Measurements from ENCODE around the gene PFKFB1.

Gene PFKFB1

DNA sequence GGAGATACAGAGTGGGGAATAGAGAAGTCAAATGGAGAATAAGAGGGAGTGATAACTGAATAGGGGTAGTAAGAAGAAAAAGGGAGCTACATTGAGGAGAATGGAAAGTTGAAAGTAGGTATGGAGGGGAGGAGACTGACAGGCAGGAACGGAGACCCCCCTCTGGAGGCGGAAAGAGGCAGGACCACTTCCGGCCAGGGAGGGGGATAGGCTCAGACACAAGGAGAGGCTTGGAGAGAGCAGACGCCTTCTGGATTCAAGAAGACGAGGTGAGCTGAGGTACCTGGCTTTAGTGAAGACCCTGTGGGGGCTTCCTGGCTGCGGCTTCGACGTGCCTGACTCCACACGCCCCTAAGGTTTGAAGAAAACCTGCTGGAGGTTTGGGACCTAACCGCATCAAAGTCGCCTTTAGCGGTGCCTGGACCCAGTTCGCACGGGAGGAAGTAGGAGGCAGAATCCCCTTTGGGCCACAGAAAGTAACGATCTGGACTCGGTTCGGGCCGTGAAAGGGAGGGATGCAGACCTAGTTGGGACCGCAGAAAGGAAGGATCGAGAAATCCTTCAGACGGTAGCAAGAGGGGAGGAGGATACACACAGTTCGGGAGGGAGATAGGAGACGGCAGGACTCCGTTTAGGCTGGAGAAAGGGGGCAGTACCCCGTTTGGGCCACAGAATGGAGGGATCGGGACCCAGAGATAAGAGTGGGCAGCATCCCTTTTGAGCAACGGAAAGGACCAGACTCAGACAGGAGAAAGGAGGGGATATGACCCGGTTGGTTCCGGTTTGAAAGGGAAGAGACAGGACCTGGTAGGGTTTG, 73.2 kb downstream of the PFKFB1 start, which contains the start of gene TRO:
Gene TRO, plus strand, starts transcription at position 215 of the 817 bp plus-strand sequence. CDS start 1,423 bp downstream, outside the sequence.
- Histone ChIP-seq H2AFZ (peak within 1 kb of the TSS; percentile 88), H3K79me2 (no peaks in the 10 kb centered on the region), H3K4me3 (ENCODE audit: low read depth, low read length) (peak within 1 kb of the TSS; percentile 64), H3K9me3 (ENCODE audit: control insufficient read depth, low read length) (no peaks in the 10 kb centered on the region), H3K36me3 (ENCODE audit: control insufficient read depth, insufficient read depth, low read length) (no peaks in the 10 kb centered on the region), H3K27me3 (ENCODE audit: control insufficient read depth, insufficient read depth, low read length) (no peaks in the 10 kb centered on the region), H3K4me2 (ENCODE audit: low read length) (peak within 1 kb of the TSS; percentile 84), H3K4me1 (no peaks in the 10 kb centered on the region), H3K9ac (no peak within 1 kb of the TSS), H3K27ac (peak within 1 kb of the TSS; percentile 24)
- TF ChIP-seq, protein P1, sequence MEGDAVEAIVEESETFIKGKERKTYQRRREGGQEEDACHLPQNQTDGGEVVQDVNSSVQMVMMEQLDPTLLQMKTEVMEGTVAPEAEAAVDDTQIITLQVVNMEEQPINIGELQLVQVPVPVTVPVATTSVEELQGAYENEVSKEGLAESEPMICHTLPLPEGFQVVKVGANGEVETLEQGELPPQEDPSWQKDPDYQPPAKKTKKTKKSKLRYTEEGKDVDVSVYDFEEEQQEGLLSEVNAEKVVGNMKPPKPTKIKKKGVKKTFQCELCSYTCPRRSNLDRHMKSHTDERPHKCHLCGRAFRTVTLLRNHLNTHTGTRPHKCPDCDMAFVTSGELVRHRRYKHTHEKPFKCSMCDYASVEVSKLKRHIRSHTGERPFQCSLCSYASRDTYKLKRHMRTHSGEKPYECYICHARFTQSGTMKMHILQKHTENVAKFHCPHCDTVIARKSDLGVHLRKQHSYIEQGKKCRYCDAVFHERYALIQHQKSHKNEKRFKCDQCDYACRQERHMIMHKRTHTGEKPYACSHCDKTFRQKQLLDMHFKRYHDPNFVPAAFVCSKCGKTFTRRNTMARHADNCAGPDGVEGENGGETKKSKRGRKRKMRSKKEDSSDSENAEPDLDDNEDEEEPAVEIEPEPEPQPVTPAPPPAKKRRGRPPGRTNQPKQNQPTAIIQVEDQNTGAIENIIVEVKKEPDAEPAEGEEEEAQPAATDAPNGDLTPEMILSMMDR (IDR thresholded peaks at IDR 0.05): no peak

DNA sequence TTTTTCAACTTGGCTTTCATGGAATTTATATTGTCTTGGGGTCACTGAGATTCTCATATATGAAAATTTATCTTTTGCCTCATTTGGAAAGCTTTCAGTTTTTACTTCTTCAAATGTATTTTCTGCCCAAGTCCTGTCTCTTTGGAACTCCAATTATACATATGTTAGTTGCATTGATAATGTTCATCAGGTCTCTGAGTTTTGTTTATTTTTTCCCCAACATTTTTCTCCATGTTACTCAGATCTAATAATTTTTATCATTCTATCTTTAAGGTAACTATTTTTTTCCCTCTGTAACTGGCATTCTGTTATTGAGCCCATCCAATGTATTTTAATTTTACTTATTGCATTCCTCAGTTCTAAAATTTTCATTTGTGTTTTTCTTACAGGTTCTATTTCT, 84.0 kb downstream of the PFKFB1 start:
- Histone ChIP-seq H2AFZ (no peak overlapping the region), H3K9me3 (ENCODE audit: control insufficient read depth, low read length) (no peaks in the 10 kb centered on the region), H3K4me3 (ENCODE audit: low read depth, low read length) (no peak overlapping the region), H3K36me3 (ENCODE audit: control insufficient read depth, insufficient read depth, low read length) (no peaks in the 10 kb centered on the region), H3K79me2 (no peaks in the 10 kb centered on the region), H3K4me2 (ENCODE audit: low read length) (no peak overlapping the region), H3K4me1 (no peaks in the 10 kb centered on the region), H3K27me3 (ENCODE audit: control insufficient read depth, insufficient read depth, low read length) (no peaks in the 10 kb centered on the region), H3K9ac (no peak overlapping the region), H3K27ac (no peak overlapping the region)
- TF ChIP-seq, protein P1 (IDR thresholded peaks at IDR 0.05): no peak

DNA sequence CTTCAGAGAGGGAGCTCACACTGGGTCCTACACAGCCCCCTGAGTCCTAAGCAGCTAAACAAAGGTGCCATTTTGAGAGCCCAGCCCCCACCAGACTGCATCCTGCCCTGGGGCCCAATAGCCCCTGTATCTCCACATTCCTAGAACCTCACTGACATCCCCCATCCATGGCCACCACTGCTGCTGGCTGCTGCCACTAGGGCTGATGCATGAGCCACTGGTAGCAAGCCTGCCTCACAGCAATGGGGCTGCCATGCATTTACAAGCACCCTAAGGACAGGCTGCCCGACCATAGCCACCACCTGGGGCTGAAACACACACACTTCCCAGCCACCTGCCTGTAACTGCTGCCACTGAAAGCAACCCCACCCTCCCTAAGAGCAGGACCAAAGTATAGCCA, 99.8 kb downstream of the PFKFB1 start:
- H3K36me3 ChIP-seq (ENCODE audit: control insufficient read depth, insufficient read depth, low read length): no peaks in the 10 kb centered on the region
- H3K4me2 ChIP-seq (ENCODE audit: low read length): no peak overlapping the region
- no peaks in the 10 kb centered on the region for H3K27me3 ChIP-seq (ENCODE audit: control insufficient read depth, insufficient read depth, low read length)
- no peaks in the 10 kb centered on the region for H3K9me3 ChIP-seq (ENCODE audit: control insufficient read depth, low read length)
- H3K4me3 ChIP-seq (ENCODE audit: low read depth, low read length): no peak overlapping the region
- no peak overlapping the region for H2AFZ ChIP-seq
- H3K27ac ChIP-seq: no peak overlapping the region
- no peak overlapping the region for H3K9ac ChIP-seq
- H3K4me1 ChIP-seq: no peaks in the 10 kb centered on the region
- no peaks in the 10 kb centered on the region for H3K79me2 ChIP-seq
- TF ChIP-seq, protein P1 (IDR thresholded peaks at IDR 0.05): no peak

DNA sequence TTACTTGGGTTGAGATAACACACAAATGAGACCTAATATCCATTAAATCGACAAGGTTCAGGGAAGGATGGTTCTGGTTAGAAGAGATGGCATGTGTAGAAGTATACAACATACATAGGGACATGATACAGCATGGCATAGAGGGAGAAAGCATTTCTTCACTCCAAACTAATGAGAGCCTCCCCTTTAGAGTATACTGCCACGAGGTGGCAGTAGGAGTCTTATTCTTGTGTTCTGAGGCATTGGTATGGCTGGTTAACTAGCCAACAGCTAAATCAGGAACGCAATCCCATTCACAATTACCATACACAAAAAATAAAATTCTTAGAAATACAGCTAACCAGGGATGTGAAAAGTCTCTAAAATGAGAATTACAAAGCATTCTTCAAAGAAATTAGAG, 102.4 kb downstream of the PFKFB1 start:
- no peaks in the 10 kb centered on the region for H3K4me1 ChIP-seq
- H3K27ac ChIP-seq: no peak overlapping the region
- H3K9ac ChIP-seq: no peak overlapping the region
- H2AFZ ChIP-seq: no peak overlapping the region
- no peak overlapping the region for H3K4me3 ChIP-seq (ENCODE audit: low read depth, low read length)
- H3K79me2 ChIP-seq: no peaks in the 10 kb centered on the region
- H3K9me3 ChIP-seq (ENCODE audit: control insufficient read depth, low read length): no peaks in the 10 kb centered on the region
- TF ChIP-seq, protein P1 (IDR thresholded peaks at IDR 0.05): peak; percentile 37
- no peaks in the 10 kb centered on the region for H3K36me3 ChIP-seq (ENCODE audit: control insufficient read depth, insufficient read depth, low read length)
- no peaks in the 10 kb centered on the region for H3K27me3 ChIP-seq (ENCODE audit: control insufficient read depth, insufficient read depth, low read length)
- no peak overlapping the region for H3K4me2 ChIP-seq (ENCODE audit: low read length)

DNA sequence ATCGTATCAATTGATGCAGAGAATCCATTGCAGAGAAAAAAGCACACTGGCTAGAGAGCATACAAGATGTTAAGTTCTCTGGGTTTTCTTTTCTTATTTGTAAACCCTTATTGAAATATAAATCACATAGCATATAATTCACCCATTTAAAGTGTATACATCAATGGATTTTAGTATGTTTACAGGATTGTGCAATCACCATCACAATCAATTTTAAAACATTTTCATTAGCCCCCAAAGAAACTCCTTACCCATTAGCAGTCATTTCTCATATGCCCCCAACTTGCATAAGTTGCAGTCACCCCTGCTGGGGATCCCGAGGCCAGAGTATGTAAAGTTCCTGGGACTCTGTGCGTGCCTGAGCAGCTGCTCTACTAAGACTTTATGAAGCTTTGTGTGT, 108.2 kb downstream of the PFKFB1 start:
- no peak overlapping the region for H3K4me3 ChIP-seq (ENCODE audit: low read depth, low read length)
- H3K27ac ChIP-seq: no peak overlapping the region
- no peaks in the 10 kb centered on the region for H3K4me1 ChIP-seq
- H3K9me3 ChIP-seq (ENCODE audit: control insufficient read depth, low read length): no peaks in the 10 kb centered on the region
- no peak overlapping the region for H3K4me2 ChIP-seq (ENCODE audit: low read length)
- no peaks in the 10 kb centered on the region for H3K27me3 ChIP-seq (ENCODE audit: control insufficient read depth, insufficient read depth, low read length)
- H3K79me2 ChIP-seq: no peaks in the 10 kb centered on the region
- H3K9ac ChIP-seq: no peak overlapping the region
- no peaks in the 10 kb centered on the region for H3K36me3 ChIP-seq (ENCODE audit: control insufficient read depth, insufficient read depth, low read length)
- no peak overlapping the region for H2AFZ ChIP-seq
- TF ChIP-seq, protein P1 (IDR thresholded peaks at IDR 0.05): no peak

Data from parathyroid adenoma (tissue), 2 donors.